HG02981 (cell line): ENCODE measurements around the gene HES3.

Source experiments
- ATAC-seq: cut with Tn5 transposase; IDR thresholded peaks from one replicate; pipeline ENCODE4 v1.9.1; 2021; ENCODE audit warnings: mild to moderate bottlenecking, moderate library complexity; ENCODE audit not compliant: unreplicated experiment

HES3 gene

DNA sequence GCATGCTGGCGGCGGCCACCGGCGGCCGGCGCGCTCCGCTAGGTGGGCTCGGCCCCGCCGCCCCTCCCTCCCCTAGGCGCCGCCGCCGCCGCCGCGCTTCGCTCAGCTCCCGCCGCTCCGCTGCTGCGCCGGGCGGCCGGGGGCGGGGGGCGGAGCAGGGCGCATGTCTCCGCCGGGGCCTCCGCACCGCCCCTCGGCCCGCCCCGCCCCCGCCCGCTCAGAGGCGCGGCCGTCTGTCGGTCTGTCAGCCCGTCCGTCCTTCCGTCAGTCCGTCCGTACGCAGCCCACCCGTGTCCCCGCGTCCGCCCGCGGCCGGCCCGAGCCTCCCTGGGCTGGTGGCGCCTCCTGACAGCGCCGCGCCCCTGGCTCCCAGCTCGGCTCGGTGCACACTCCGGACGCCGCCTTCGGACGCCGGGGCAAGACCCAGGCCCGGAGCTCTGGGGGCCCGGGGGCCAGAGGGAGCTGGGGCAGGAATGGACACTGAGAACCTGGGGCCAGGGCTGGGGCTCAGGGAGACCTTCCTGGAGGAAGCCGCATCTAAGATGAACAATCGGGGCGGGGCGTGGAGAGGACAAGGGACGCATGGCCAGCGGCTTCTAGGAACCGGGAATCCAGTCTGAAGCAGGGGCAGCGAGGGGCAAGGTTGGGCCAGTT, 17.1 kb downstream of the HES3 start, which contains the start of gene GPR153:
Gene GPR153, minus strand, starts transcription at position 138 of the 654 bp plus-strand sequence. CDS start 6,193 bp downstream, outside the sequence.
- no peak for ATAC-seq

DNA sequence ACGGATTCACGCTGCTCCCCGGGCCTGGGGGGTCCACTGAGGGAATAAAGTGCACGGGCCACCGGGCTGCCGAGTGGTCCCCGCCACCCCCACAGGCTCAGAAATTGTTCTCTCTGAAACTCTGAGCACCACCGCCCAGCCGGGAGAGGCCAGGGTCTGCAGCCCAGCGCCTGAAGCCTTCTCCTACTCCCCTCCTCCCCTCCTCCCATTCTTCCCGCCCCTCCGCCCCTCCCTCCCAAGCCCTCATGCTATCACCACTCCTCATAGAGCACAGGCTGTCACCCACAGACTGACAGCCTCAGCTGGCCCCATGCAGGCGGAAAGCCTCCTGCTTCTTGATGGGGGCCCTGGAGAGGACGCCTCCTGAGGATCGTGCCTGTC, 17.6 kb downstream of the HES3 start:
- ATAC-seq, result no peak

DNA sequence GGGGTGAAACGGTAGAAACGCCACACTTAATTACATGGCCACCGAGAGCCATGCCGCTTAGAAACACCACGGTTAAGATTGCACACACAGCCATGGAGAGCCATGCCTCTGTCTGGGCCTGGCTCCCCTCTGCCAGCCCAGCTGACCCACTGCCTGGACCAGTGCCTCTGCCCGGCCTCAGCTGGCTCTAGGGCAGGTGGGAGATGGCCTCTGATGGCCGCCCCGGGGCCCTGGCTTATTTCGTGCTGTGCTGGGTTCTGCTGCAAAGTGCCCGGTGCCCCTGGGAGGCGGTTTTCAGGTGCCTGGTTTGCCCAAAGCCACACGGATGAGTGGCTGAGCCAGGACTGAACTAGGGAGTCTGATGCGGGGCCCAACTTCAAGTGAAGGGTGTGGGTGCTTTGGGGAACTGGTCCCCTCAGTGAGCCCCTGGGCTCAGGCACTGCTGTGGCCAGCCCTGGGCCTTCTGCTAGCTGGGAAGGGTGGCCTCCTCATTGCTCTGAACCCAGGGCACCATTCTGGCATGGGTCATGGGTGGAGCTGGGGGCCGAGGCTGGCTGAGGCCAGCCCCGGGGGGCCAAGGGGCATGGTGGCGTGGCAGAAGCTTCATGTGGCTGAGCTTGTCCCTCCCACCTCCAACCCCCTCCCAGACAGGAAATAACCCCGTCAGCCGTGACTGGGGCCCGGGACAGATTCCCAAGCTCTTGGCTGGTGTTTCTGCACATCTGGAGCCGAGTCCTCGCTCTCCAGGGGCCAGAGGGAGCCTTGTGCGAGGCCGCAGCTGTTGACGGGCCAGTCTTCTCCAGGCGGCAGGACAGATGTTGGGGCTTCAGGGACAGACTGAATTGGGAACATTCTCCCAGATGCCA, 18.8 kb downstream of the HES3 start:
- no peak for ATAC-seq

DNA sequence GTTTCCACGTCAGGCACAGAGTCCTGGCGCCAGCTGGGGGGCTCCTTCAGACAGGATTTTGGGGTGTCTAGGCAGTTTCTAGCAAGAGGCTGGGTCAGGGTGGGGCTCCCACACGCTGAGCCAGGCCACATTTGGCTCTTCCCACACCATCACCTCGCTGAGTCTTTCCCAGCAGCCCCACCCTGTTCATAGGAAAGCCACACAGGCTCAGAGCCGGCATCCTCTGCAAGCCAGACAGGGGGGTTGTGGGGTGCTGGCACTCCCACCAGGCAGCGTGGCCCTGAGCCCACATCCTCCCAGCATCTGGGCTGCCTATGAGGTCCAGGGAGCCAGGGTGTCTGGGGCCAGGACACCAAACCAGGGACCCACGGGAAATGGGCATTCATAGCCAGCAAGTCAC, 19.7 kb downstream of the HES3 start:
- ATAC-seq, result no peak

DNA sequence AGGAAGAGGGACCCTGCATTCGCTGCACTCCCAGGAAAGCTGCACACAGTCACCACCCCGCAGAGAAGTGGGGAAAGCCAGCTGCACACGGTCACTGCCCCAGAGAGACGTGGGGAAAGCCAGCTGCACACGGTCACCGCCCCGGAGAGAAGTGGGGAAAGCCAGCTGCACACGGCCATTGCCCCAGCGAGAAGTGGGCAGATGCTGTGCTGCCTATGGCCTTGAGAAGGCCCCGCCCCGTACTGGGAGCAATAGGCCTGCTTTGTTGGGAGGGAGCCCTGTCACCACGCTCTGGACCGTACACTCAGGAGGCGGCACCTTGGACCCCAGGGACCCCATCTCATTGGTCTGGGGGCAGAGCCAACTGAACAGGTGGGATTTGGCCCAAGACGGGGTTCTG, 21.2 kb downstream of the HES3 start:
- no peak for ATAC-seq

DNA sequence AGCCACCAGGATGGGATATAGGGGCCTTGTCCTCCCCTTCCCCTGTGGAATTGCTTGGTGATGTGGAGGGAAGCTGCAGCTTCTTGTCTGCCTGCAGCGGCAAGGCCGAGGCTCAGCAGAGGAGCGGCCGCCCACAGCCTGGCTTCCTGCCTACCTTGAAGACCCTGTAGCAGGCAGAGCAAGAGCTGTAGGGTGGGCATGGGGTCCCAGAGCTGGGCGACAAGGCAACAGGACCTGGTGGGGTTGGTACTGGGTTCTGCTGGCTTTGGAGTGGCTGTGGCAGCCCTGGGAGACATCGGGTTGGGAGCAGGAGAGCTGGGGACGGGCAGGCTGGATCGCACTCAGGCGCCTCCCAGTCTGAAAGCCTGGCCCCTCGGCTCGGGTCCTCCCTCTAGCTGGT, 22.7 kb downstream of the HES3 start:
- no peak for ATAC-seq

DNA sequence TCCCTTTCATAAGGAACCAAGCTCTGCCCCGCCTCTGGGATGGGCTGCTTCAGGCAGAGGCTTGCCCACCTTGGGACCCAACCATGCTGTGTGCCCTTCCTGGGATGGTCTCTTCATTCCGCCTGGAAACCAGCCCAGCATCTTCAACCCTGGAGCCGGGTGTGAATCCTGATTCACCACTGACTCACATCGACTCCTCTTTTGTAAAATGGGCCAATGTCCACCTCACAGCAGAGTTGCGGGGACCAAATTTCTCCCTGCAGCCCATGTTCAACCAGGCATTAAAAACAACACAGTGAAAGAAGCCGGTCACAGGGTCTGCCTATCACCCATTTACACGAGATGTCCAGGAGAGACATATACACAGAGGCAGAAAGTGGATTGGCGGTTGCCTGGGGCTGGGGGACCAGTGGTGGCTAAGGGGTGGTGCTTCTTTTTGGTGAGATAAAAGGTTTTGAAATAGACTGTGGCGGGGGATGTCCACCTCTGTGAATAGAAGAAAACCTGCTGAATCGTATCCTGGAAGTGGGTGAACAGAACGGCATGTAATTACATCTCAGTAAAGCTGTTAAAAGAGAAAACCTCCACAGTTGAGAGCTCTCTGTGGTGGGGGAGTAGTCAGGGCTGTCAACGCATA, 23.8 kb downstream of the HES3 start:
- ATAC-seq, result no peak

DNA sequence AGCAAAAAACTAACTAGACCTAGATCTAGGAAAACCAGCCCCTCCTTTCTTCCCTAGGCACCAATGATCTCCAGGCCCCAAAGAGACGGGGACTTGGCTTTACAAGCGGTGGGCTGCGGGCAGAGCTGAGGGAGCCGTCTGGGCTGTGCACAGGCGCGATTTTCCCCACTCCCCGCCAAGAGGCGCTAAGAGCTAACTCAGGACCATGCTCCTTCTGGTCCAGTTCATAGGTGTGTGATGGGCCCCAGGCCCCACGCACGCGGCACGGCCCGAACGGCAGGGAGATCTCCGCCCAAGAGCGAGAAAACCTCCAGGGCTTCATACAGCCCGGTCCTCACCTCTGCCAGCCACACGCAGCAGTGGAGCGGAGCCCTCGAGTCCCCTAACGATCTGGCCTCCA, 24.4 kb downstream of the HES3 start:
- no peak for ATAC-seq

DNA sequence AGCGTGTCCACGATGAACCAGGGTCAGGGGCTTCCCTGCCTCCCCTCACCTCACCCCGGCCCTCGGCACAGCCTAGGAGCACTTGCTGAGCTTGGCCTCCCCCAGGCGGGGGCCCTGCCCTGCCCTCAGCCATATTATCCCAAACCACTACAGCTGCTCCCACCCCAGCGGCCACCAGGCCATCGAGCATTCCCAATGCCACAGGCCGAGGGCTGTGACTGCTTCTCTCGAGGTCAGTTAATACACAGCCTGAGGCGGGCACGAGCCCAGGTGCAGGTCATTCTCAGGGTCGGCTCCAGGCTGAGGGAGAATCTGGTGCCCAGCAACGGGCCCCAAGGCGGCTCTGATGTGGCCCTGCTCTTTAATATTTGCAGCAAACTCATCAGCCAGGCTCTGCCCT, 25.3 kb downstream of the HES3 start:
- no peak for ATAC-seq

DNA sequence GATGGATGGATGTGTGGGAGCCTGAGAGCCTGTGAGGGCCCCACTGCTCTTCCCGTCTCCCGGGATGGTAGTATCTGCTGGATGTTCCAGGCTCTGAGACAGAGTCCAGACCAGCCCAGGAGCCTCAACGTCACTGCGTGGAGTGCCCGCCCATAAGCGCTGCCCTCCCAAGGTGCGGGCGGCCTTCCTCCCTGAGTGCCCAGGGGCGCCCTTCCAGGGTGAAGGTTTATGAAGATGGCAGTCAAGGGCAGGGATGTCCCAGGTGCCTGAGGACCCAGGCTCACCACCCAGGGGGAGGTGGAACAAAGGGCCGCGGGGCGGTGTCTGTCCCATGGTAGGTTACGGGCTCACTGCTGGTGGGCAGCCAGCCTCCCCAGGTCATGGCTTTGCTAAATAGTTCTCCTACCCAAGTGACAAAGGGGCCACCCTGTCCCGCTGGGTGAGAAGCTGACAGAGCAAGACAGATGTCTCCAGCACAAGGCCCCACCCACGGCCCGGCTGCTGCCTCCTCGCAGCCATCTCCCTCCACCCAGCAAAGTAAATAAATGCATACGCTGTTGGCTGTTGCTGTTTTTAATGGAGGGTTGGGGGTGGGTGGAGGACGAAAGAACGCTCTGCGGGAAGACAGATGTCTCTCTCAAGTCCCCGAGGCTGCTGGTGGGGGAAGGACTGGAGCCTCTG, 25.9 kb downstream of the HES3 start:
- no peak for ATAC-seq

DNA sequence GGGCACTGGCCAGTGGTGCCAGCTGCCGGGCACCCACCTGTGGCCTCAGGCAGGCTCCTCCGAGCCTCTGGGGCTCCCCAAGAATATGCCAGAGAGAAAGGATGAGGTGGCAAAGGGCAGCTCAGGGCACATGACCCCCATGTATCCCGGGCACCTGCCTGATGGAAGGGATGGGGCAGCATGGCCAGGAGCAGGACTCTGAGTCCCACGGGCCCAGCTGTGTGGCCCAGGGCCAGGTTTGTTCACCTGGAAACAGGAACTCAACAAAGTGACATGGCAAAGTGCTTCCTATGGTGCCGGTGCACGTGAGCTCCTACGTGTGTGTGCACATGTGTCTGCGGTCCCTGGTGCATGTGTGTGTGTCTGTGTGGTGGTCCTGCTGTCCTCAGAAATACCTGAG, 26.4 kb downstream of the HES3 start:
- ATAC-seq, result no peak

DNA sequence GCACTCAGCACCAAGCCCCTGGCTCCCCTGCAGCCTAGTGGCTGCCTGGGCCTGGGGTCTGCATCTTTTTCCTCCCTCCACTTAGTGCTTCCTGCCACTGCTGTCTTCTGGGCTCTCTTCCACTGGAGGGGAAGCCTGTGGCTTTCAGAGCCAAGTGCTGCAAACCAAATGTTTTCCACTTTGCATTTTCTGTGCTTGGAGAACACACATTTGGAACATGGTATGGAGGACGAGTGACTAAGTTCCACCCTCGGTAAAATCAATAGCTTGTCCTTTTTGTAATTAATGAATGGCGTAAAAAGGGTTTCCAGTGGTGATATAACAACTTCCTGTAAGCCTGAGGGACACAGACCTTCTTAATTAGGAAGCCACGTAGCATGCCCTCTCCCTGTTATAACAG, 27.0 kb downstream of the HES3 start:
- no peak for ATAC-seq

DNA sequence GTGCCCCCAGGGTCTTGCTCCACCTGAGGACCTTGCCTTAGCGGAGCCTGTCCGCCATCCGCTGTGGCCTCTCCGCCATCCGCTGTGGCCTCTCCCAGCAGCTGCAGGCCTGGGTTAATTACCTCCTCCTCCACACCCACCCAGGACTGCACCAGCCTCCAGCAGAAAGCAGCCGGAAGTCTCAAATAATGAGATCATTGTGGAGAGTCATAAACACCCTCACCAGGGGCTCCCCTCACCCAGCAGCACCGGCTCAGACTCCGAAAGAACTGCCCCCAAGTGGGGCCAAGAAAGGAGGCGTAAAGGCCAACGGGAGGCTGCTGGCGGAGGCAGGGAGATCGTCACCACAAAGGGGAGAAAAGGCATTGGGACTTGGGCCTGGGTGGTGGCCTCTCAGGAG, 27.6 kb downstream of the HES3 start:
- no peak for ATAC-seq

DNA sequence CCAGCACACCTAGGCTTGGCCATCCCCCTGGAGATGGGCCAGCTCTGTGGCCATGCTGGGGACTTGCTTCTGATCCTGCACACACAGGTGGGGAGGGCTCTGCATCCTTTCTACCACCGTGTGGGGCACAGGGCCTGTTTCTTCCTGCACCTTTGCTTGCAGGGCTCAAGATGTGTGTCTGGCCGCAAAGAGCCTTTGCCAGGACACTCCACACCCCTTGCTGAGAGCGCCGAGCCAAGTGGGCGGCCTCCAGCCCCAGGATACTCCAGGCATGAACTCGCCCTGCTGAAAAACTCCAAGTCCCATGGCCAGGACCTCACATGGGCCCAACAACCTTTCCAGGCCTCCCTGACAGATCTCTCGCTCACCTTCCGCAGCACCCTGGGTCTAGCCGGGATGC, 28.5 kb downstream of the HES3 start:
- ATAC-seq, result no peak

DNA sequence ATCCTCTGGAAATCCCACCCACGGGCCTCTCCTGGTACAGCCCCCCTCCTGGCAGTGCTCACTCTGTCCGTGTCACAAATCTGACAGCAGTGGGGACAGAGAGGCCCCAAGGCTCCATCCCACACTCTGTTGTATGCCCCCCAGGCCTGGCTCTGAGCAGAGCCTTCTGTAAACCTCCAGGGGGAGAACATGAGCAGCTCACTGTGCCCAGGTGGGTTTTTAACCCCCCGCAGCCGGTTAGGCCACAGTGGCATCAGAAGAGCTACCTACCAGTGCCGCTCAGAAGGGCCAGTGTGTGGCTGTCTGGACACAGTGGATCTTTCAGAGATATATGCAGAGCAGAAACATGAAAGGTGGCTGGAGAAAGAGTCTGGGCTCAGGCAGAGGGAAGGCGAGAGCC, 28.9 kb downstream of the HES3 start:
- ATAC-seq, result no peak

DNA sequence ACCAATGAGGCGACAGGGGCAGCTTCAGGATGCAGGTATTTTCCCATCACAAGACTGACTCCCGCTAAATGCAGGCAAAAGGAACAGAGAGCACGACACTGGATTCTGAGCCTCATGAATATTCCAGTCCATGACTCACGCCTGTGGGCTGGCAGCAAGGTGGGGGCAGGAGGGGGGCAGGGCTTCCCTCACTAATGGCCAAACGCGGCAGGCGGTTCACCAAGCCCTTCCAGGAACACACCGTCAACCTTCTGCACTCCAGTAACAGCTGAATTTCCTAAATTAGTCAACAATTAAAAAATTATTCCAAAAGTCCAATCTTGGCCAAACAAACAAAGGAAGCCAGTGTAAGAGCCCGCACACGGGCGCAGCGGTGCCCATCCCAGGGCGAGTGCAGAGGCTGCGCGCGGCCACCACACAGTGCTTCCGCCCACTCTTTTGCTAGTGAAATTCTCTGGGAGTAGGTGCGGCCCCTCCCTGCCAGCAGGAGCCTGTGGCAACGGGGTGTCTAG, 29.5 kb downstream of the HES3 start:
- ATAC-seq, result no peak

DNA sequence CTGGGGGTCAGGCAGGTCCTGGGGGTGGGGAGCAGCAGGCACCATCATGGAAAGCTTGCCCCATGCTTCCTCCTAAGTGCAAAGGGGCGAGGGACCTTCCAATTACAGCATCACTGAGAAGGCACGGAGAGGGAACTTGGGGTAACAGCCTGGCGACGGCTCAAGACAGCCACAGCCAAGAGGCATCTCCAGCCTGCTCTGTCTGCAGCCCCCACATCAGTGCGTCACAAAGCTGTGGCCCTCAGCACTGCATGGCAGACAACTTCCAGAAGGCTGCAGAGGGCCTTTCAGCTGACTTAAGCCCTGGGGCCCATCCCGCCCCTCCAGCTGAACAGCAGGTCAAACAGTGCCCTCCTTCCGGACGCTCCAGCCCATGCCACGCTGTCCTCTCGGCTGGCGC, 30.1 kb downstream of the HES3 start:
- no peak for ATAC-seq

DNA sequence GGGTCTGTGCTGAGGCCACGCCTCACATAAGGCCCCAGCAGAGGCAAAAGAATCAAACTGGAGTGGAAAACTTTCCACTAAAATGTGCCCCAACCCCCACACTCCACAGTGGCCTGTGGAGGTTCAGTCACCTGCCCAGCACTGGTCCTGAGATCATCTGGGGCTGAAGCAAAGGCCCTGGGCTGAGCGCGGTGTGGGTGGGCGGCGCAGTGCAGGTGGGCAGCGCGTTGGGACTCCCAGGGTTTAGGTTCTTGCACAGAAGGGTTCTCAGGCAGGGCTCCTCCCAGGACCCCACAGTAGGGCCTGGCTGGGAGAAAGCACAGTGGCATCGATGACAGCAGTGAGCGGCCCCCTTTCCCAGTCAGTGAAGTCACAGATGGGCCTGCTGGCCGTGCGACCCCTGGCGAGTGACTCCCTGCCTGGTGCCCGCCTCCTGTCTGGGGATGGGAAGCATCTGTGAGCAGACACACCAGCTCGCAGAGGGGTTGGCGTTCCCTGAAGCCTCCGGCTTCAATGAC, 30.7 kb downstream of the HES3 start:
- no peak for ATAC-seq

DNA sequence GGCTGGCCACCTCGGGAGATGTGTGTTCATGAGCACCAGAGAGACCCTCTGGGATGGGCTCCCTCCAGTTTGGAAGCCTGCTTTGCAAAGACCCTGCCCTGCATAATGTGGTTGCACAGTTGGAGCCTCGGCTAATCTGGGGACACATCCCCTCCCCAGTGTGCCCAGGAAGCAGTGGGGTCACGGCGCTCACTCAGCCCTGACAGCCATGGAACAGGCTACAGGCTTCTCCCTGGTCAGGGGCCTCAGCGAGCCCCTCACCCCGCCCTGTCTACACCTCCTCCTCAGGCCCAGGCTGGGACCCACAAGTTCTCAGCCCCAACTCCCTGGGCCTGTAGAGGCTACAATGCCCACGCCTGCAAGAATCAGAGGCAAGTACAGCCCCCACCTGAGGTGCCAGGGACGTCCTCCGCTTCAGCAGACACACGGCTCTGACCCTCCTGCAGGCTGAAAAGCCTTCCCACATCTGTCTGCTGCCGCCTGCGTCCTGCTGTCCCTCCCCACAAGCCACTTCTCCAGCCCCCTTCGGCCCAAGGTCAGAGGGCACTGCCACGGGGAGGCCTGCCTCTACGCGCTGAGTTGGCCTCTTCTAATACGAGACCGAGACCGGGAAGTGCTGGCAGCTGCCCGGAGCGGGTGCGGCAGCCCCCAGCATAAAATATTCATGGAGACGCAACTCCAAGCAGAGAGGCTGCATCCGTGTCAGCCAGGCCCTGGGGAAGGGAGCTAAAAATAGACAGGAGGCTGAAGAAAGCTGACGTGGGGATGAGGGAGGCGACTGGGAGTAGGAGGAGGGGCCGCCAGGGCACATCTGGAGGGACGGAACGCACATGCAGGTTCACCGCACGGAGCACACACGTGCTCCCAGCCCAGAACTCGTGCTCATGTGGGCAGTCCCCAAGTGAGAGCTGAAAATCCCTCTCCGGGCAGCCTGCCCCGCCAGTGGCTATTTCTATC, 32.1 kb downstream of the HES3 start:
- no peak for ATAC-seq
